Activated CD8-positive, alpha-beta memory T cell treated with anti-CD3 and anti-CD28 coated beads, Interleukin-2, amount 50 U/mL, for 24 hours (primary cell): ENCODE data around the gene TGM5.
A peak's percentile ranks its signal among the peaks of the same experiment; 100 is the strongest.
"Not testable (repeated sequence)": the region's sequence is repeated elsewhere in the genome, so short reads cannot be mapped to it uniquely, and the experiment has no call there.

Experiments
- DNase-seq: peaks from one replicate; pipeline ENCODE4 v3.0.0-alpha.2; 2020; ENCODE audit errors: extremely low read depth

Gene TGM5, protein sequence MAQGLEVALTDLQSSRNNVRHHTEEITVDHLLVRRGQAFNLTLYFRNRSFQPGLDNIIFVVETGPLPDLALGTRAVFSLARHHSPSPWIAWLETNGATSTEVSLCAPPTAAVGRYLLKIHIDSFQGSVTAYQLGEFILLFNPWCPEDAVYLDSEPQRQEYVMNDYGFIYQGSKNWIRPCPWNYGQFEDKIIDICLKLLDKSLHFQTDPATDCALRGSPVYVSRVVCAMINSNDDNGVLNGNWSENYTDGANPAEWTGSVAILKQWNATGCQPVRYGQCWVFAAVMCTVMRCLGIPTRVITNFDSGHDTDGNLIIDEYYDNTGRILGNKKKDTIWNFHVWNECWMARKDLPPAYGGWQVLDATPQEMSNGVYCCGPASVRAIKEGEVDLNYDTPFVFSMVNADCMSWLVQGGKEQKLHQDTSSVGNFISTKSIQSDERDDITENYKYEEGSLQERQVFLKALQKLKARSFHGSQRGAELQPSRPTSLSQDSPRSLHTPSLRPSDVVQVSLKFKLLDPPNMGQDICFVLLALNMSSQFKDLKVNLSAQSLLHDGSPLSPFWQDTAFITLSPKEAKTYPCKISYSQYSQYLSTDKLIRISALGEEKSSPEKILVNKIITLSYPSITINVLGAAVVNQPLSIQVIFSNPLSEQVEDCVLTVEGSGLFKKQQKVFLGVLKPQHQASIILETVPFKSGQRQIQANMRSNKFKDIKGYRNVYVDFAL

DNA sequence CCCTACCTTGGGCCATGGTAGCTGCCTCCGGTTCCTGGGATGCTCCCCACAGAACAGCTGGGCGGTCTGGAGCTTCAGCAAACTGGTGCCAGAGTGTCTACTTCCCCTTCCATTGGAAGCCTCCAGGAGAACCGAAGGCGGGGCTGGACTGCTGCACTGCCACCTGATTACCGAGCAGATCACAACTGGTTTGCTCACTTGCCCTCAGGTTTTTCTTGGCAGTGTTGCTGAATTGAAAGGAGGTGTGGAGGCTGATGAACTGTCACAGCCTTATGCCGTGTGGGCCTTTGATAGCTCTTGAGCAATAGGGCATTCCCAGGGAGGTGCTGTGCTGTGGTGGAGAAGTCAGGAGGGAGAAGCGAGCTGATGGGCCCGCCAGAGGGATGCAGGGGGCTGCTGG, at the start of gene TGM5:
Gene TGM5, minus strand, starts transcription at position 95 of the 400 bp plus-strand sequence. Its CDS starts 79 bp downstream, at position 16.
- no peak for DNase-seq

- no peak for DNase-seq
Observed at GRCh38 chr15:43314171-43314570, 47.4 kb upstream of the TGM5 start.

DNA sequence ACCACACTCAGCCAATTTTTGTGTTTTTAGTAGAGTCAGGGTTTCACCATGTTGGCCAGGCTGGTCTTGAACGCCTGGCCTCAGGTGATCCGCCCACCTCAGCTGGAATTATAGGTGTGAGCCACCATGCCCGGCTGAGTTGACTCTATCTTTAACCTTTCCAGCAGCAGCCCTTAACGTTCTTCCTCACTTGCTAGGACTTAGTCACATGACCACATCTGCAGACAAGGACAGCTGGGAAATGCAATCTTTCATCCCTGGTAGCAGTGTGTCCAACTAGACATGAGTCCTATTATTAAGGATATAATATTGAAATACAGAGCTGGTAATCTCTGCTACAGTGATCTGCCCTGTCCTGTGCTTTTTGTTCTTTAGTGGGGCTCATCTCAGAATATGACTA, 45.6 kb upstream of the TGM5 start:
- DNase-seq: no peak

DNA sequence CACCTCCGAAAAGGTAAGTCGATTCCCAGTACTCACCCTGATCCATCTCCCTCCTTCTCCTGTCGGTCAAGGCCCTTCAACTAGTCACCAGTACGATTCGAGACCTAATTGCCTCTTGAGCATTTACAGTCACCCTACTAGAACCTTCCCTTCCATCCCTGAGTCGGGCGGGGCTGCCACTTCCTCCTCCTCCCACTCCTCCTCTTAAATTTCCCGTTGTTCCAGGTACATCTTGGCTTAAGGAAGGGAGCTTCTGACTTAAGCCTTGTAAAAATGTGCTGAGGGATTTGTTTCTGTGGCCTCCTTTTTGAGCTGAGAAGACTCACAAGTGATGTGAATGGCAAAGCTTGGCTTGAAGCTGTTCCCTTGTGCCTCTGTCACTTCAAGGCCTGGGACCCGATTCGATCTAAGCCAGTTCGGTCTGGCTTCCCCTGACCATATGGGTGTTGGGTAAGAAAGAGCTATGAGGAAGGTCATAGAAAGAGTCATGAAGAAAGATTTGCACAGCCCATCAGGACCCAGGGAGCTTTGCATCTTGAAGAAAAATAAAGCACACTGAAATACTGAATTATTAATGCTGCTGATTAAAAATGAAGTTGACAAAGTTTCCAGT, 35.6 kb upstream of the TGM5 start, which contains the start of gene TGM7:
Gene TGM7, minus strand, starts transcription at position 51 of the 613 bp plus-strand sequence.
- DNase-seq: no peak

DNA sequence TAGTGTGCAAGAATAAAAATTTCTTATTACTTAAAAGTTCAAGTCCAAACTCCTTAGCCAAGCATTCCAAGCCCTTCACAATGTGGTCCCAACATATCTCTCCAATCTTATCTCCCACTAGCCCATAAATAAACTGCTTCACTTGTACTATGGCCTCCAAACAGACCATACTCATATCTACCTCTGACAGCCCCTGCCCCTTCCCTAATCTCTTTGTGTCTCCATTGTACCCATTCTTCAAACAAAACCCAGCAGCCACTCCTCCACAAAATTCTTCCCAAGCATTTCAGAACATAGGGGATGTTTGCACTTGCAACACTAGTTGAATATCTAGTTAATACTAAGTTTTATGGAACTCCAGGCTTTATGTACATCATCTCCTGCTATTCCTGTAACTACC, 33.2 kb upstream of the TGM5 start:
- no peak for DNase-seq

GRCh38 chr15:43299411-43299810, 32.7 kb upstream of the TGM5 start:
- DNase-seq: no peak

DNA sequence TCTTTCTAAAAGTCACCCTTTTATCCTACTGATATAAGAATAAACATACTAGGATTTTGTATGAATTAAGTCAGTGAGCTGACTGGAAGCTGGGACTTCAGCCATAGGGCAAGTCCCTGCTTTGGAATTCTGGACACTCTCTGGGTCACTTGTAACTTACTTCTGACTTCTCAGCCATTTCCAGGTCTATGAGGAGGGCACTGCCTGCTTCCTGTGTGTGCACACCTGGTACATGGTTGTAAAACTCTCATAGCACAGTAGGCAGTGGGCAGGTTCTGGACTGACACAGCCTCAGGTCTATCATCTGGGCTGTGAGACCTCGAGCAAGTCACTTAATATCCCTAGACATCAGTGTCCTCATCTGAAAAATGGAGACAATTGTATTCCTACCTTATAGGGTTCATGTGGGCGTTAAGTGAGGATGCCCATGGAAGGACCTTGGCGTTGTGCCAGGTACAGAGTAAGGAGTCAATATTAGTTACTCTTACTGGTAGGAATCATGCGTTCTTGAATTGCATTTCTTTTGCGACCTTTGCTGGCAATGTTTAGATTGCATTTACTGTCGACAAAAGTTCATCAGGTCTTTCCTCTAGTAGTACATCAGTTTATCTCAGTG, 27.5 kb upstream of the TGM5 start:
- no peak for DNase-seq

DNA sequence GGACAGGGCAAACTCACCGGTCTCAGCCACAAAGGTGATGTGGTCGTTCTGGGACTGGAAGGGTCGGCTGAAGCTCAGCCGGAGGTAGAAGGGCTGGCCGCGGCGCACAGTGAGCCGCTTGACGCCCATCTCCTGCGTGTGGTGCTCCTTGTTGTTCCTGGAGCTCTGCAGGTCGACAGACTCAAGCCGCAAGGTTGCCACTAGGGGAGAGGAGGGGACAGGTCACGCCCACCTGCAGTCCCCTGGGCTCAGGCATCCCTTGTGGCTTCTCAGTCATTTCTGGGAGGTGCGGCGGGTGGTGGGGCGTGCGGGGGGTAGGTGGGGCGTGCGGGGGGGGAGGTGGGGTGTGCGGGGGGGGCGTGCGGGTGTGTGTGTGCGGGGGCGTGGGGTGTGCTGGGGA, 26.7 kb upstream of the TGM5 start:
- DNase-seq: no peak

DNA sequence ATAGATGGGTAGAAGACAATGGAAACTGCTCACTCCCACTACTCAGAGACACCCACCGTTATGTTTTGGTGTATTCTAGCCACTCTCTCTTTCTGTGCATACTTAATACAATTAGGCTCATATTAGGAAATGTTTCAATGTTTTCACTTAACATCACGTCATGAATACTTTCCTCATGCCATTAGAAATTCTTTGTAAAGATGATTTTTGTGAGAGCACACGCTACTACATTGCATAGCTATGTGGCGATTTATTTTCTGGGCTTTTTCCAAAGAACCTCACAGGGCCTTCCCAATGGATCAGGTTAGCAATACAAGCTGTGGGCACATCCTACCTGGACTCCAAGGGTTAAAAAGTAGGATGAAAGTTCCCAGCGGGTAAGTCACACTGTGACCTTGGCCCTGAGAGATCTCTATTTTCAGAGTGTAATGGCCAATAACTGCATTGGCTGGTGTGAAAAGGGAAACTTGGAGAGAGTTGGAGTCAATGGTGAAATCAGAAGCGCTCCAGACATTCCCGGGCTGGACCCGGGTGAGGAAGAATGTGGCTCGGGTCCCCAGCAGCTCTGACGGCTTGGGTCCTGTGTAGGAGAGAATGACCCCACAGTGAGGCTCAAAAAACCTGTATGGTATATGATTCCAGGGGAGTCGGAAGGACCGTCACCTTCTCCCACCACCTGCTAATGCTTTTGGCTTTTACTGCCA, 25.8 kb upstream of the TGM5 start:
- no peak for DNase-seq

DNA sequence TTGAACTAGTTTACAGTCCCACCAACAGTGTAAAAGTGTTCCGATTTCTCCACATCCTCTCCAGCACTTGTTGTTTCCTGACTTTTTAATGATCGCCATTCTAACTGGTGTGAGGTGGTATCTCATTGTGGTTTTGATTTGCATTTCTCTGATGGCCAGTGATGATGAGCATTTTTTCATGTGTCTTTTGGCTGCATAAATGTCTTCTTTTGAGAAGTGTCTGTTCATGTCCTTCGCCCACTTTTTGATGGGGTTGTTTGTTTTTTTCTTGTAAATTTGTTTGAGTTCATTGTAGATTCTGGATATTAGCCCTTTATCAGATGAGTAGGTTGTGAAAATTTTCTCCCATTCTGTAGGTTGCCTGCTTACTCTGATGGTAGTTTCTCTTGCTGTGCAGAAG, 22.9 kb upstream of the TGM5 start:
- DNase-seq: not testable (repeated sequence)

- DNase-seq: no peak
Observed at GRCh38 chr15:43287254-43287653, 20.5 kb upstream of the TGM5 start.

DNA sequence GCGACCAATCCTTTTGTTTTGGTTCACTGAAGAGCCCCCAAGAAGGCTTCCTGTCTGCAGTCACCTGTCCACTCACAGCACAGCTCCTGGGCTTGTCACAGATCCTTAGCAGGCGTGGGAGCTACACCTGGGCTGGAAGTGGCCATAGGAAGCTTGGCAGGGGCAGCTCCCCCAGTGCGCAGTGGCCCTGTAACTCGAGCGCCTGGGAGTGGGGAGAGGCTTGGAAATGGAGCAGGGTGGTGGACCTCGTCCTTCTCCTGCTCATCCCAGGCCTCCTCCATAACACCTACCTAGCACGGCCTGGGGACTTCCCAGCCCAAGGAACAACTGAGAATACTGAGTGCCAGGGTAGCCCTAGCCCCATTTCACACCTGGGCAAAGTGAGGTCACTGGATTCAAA, 19.3 kb upstream of the TGM5 start:
- no peak for DNase-seq

- peak; percentile 18 for DNase-seq
Observed at GRCh38 chr15:43285609-43286037, 18.9 kb upstream of the TGM5 start.

DNA sequence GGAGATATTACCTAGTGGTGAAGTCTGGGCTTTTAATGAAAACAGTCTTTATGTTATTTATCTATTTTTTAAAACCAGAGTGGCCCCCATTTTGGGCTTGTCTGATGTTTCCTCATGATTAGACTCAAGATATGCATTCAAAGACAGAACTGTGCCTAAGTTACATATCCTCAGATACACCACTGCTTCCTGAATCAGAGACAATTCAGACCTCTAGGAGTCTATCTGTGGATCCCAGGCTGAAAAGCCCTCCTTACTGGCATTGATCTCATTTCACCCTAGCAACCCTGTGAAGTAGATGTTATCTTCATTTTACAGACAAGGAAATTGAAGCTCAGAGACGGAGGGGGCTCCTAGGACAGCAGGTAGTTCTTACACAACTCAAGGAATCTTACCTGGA, 16.8 kb upstream of the TGM5 start:
- DNase-seq: no peak

DNA sequence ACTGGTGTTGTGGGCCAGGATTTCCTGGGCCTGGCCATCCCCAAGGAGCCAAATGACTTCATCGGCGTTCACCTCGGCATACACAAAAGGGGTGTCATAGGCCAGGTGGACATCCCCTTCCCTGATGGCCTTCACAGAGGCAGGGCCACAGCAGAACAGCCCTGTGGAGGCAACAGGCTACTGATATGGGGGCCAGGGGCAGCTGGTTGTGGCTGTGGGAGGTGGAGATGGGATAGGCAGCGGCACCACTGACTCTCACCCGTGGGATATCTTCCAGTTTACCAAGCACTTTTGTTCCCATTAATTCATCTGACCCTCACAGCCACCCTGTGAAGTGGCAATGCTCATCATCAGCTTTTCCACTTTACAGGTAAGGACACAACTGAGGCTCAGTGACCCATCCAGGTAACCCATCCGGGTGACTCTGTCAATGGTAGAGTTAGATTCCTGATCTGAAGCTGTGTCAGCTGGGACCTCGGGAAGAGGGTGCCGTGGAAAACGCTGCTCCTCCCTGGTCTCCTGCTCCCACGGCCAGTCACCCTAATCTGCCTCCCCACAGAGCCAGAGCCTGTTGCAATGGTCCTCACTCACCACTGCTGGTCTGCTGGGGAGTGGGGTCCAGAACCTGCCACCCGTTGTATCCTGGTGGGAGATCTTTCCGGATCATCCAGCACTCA, 15.3 kb upstream of the TGM5 start:
- no peak for DNase-seq

DNA sequence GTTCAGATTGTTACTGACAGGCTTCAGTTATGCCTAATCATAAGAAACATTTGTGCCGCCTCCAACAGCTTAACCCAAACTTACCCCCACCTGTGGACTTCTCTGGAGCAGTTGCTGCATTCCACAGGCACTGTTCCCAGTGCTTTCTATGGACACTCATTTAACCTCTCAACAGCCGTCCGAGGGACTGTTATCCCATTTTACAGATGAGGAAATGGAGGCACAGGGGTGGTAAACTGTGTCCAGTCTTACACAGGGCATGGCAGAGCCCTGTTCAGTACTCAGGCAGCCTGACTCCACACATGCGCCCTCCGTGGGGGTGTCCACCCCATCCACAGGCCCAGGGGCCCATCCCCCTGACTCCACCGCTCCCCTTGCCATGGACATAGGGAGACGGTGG, 14.3 kb upstream of the TGM5 start:
- no peak for DNase-seq

- DNase-seq: no peak
Observed at GRCh38 chr15:43279496-43279895, 12.8 kb upstream of the TGM5 start.

DNA sequence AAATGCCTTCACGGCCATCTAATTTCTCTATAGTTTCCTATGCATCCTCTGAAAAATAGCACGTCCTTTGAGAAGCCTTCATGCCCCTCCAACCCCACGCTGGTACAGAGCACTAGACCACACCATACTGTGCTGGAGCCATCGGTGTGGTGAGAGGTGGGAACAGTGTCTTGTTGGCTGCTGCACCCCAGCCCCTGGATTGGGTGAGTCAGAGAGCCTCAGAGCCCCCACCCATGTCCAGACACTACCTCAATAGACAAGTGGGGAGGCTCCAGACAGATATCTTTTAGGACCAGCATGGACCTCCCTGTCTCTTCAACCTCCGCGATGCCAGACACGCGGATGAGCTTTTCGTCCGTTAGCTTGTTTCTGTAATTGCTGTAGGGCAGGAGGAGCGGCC, 12.1 kb upstream of the TGM5 start:
- no peak for DNase-seq

DNA sequence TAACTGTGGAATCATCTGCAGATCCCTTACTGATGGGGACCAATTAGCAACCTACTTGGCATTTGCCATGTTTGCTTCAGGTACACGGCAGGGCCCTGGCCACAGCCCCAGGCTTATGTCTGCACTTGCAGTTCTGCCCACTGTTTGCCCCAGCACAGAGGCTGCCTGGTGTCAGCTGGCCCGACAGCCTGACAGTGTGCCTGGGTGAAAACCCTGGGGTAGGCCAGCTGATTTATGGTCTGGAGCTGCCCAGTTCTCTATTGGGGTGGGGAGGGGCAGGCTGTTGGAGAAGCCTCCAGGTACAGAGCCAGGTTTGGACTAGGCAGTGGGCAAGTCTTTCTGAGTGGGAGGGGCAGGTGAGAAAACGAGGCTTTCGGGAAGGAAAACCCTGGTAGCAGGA, 11.2 kb upstream of the TGM5 start:
- DNase-seq: no peak

- no peak for DNase-seq
Observed at GRCh38 chr15:43277231-43277823, 10.6 kb upstream of the TGM5 start.
